ENCODE data around the gene RAB3IL1. TPM values are rescaled to one million over a fixed set of nuclear protein-coding genes. Genes with fewer than 3 reads are reported as not detected.

The RAB3IL1 gene
- total RNA-seq, 1 donor from 2014 or later = 10.6 TPM

DNA sequence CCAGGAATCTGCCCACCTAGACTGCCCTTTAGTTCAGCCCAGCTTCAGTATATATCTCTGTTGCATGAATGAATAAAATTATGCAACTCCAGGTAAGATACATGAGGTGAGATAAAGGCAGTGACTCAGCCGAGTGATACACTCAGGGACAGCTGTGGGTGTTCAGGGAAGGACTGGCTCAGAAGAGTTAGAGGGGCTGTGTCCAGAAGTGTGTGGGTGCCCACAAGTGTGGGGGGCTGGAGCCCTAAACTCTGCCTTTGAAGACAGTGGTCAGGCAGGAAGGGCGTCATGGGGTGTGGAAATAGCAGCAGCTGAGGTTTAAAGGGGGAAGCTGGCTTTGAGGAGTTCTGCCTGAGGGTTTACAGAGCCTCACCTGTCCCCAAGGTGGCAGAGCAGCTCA is 41.7 kb upstream of the RAB3IL1 start:
- no peaks in the 10 kb centered on the region for H3K9me3 Mint-ChIP-seq
- peaks cover 14% of the 10 kb centered on the region for H3K4me1 Mint-ChIP-seq
- no peak for TF ChIP-seq CTCF (IDR thresholded peaks at IDR 0.05; ENCODE audit: unreplicated experiment)
- peak overlapping the region; percentile 21 for H3K27ac Mint-ChIP-seq
- no peak overlapping the region for H3K4me3 Mint-ChIP-seq
- DNase-seq (ENCODE audit: low spot score in 2 of 2, unreplicated experiment in 2 of 2) = no peak
- peaks cover 20% of the 10 kb centered on the region for H3K36me3 Mint-ChIP-seq
- H3K27me3 Mint-ChIP-seq (ENCODE audit: low read depth) = no peaks in the 10 kb centered on the region

DNA sequence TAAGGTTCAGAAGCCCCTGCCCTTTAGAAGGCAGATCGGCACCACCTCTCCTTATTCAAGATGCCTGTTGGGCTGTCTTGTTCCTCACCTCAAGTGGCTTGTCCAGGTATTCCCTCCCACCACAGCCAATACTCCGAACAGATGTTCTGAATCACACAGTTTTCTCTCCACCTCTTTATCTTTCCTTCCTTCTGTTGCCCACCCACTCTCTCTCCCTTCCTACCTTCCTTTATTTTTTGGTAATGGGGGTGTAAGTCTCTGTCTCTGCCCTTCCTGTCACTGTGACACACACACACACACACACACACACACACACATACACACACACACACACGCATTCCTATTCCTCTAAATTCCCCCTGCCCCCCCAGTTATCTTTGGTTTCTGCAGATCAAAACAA is 41.2 kb upstream of the RAB3IL1 start:
- no peak overlapping the region for H3K27ac Mint-ChIP-seq
- no peaks in the 10 kb centered on the region for H3K27me3 Mint-ChIP-seq (ENCODE audit: low read depth)
- H3K4me1 Mint-ChIP-seq = peaks cover 9% of the 10 kb centered on the region
- H3K36me3 Mint-ChIP-seq = peaks cover 15% of the 10 kb centered on the region
- no peaks in the 10 kb centered on the region for H3K9me3 Mint-ChIP-seq
- no peak overlapping the region for H3K4me3 Mint-ChIP-seq
- TF ChIP-seq CTCF (IDR thresholded peaks at IDR 0.05; ENCODE audit: unreplicated experiment) = no peak
- DNase-seq (ENCODE audit: low spot score in 2 of 2, unreplicated experiment in 2 of 2) = no peak

GRCh38 chr11:61957021-61957770 is 39.8 kb upstream of the RAB3IL1 start:
- Mint-ChIP-seq H3K9me3 (no peaks in the 10 kb centered on the region), H3K27me3 (ENCODE audit: low read depth) (no peaks in the 10 kb centered on the region), H3K4me3 (no peak overlapping the region), H3K36me3 (peaks cover 5% of the 10 kb centered on the region), H3K4me1 (peaks cover 4% of the 10 kb centered on the region), H3K27ac (no peak overlapping the region)
- DNase-seq (ENCODE audit: low spot score in 2 of 2, unreplicated experiment in 2 of 2) = no peak
- no peak for TF ChIP-seq CTCF (IDR thresholded peaks at IDR 0.05; ENCODE audit: unreplicated experiment)

- no peak for DNase-seq (ENCODE audit: low spot score in 2 of 2, unreplicated experiment in 2 of 2)
- H3K27me3 Mint-ChIP-seq (ENCODE audit: low read depth) = no peaks in the 10 kb centered on the region
- H3K4me3 Mint-ChIP-seq = peak overlapping the region; percentile 51
- peaks cover 4% of the 10 kb centered on the region for H3K4me1 Mint-ChIP-seq
- H3K36me3 Mint-ChIP-seq = peaks cover 5% of the 10 kb centered on the region
- no peaks in the 10 kb centered on the region for H3K9me3 Mint-ChIP-seq
- no peak for TF ChIP-seq CTCF (IDR thresholded peaks at IDR 0.05; ENCODE audit: unreplicated experiment)
- H3K27ac Mint-ChIP-seq = peak overlapping the region; percentile 47
These were observed 39.0 kb upstream of the RAB3IL1 start for GRCh38 chr11:61956191-61957020.

DNA sequence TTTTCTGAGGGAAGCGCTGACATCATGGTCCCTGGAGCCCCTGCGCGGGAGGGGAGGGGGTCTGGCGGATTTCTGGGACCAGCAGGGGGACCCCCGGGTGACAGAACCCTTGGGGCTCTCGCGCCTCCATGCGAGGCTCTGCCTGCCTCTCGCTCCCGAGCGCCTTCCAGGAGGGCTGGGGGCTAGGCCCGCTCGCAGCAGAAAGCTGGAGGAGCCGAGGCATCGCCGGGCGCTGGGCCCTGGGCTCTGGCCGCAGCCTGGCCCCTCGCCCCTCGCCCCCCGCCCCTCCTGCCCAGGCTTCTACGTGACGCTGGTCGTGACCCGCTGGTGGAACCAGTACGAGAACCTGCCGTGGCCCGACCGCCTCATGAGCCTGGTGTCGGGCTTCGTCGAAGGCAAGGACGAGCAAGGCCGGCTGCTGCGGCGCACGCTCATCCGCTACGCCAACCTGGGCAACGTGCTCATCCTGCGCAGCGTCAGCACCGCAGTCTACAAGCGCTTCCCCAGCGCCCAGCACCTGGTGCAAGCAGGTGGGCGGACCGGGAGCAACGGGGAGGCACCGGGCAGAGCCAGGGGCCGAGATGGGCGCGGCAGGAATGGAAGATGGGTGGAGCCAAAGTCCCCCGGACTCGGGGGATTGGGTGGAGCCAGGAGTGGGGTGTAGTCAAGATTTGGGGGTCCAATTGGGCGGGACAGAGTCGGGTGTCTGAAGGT is 38.2 kb upstream of the RAB3IL1 start:
- Mint-ChIP-seq H3K27me3 (ENCODE audit: low read depth) (no peaks in the 10 kb centered on the region), H3K4me3 (peak overlapping the region; percentile 57), H3K27ac (peak overlapping the region; percentile 47), H3K9me3 (no peaks in the 10 kb centered on the region), H3K4me1 (peaks cover 4% of the 10 kb centered on the region), H3K36me3 (peaks cover 5% of the 10 kb centered on the region)
- TF ChIP-seq CTCF (IDR thresholded peaks at IDR 0.05; ENCODE audit: unreplicated experiment) = no peak
- DNase-seq (ENCODE audit: low spot score in 2 of 2, unreplicated experiment in 2 of 2) = no peak

All from mesothelial cell of epicardium (in vitro differentiated cells).